Osteoblast (primary cell): ENCODE measurements around the gene FAM76A. TPM values are rescaled to one million over a fixed set of nuclear protein-coding genes. Genes with fewer than 3 reads are reported as not detected.
A peak's percentile ranks its signal among the peaks of the same experiment; 100 is the strongest.
"Not testable (repeated sequence)": the region's sequence is repeated elsewhere in the genome, so short reads cannot be mapped to it uniquely, and the experiment has no call there.

Experiments used
- DNase-seq: peaks from one replicate; pipeline ENCODE4 v3.0.0; 2011; ENCODE audit warnings: low spot score, mixed read lengths; ENCODE audit not compliant: insufficient read length; ENCODE audit errors: missing footprints
- H2AFZ ChIP-seq: 2 replicates; pipeline ENCODE4 v1.6.0; 2011; ENCODE audit warnings: mild to moderate bottlenecking, low read length
- H3K27ac ChIP-seq: 2 replicates; pipeline ENCODE4 v1.5.1; 2011; ENCODE audit warnings: mild to moderate bottlenecking, low read depth, low read length, moderate library complexity
- H3K27me3 ChIP-seq: 2 replicates; pipeline ENCODE4 v1.6.0; 2012; ENCODE audit warnings: mild to moderate bottlenecking, control low read depth, inconsistent platforms, low read length, moderate library complexity; ENCODE audit not compliant: insufficient read depth
- H3K36me3 ChIP-seq: 2 replicates; pipeline ENCODE4 v1.5.1; 2011; ENCODE audit warnings: mild to moderate bottlenecking, low read length, control low read depth, moderate library complexity; ENCODE audit not compliant: insufficient read depth
- H3K4me1 ChIP-seq: 2 replicates; pipeline ENCODE4 v1.5.1; 2011; ENCODE audit warnings: mild to moderate bottlenecking, low read length, control low read depth, moderate library complexity; ENCODE audit not compliant: insufficient read depth
- H3K4me2 ChIP-seq: 2 replicates; pipeline ENCODE4 v1.6.0; 2011; ENCODE audit warnings: mild to moderate bottlenecking, low read length; ENCODE audit not compliant: insufficient read depth
- H3K4me3 ChIP-seq: fragments of 200-600 bp; sonication (generic); 3 replicates; pipeline ENCODE4 v1.5.1; 2012; ENCODE audit warnings: mild to moderate bottlenecking, low read length, inconsistent platforms; ENCODE audit not compliant: insufficient read depth
- H3K79me2 ChIP-seq: 2 replicates; pipeline ENCODE4 v1.6.0; 2012; ENCODE audit warnings: mild to moderate bottlenecking, low read length, control low read depth, inconsistent platforms; ENCODE audit not compliant: insufficient read depth
- H3K9me3 ChIP-seq: 2 replicates; pipeline ENCODE4 v1.5.1; 2011; ENCODE audit warnings: low read depth, low read length, control low read depth
- H4K20me1 ChIP-seq: 2 replicates; pipeline ENCODE4 v1.6.0; 2012; ENCODE audit warnings: mild to moderate bottlenecking, low read length, control low read depth; ENCODE audit not compliant: insufficient read depth
- CTCF ChIP-seq: IDR thresholded peaks from 2 replicates; pipeline ENCODE4 v1.5.1; 2011; ENCODE audit warnings: mild to moderate bottlenecking, low read depth, low read length, moderate library complexity; ENCODE audit errors: extremely low read depth
- total RNA-seq: library from RNA; depleted of rRNA; stranded (reverse); fragments of >200 nt; gene quantifications from 2 replicates; pipeline ENCODE4 v1.2.3, GENCODE V29; 2012

Gene FAM76A
- 22.8 and 30.6 TPM in 2 replicates for total RNA-seq

GRCh38 chr1:27725374-27726172 lies at the start of gene FAM76A:
FAM76A (plus strand) TSS chr1:27725961; CDS start chr1:27726081, 120 bp downstream.
- peak within 1 kb of the TSS; percentile 88 for H3K4me2 ChIP-seq
- H3K4me1 ChIP-seq: peaks cover 18% of the 10 kb centered on the region
- H3K27me3 ChIP-seq: no peaks in the 10 kb centered on the region
- H3K79me2 ChIP-seq: peaks cover 18% of the 10 kb centered on the region
- H3K36me3 ChIP-seq: peaks cover 5% of the 10 kb centered on the region
- DNase-seq: peak; percentile 99
- H4K20me1 ChIP-seq: no peaks in the 10 kb centered on the region
- H3K4me3 ChIP-seq: peak within 1 kb of the TSS; percentile 91
- TF ChIP-seq CTCF: peak; percentile 46
- H2AFZ ChIP-seq: peak within 1 kb of the TSS; percentile 87
- no peaks in the 10 kb centered on the region for H3K9me3 ChIP-seq
- H3K27ac ChIP-seq: peak within 1 kb of the TSS; percentile 85

- Histone ChIP-seq H3K27ac (no peak overlapping the region), H2AFZ (no peak overlapping the region), H3K79me2 (no peaks in the 10 kb centered on the region), H3K4me3 (no peak overlapping the region), H3K4me1 (peaks cover 14% of the 10 kb centered on the region), H3K9me3 (peaks cover 2% of the 10 kb centered on the region), H3K27me3 (no peaks in the 10 kb centered on the region), H3K4me2 (no peak overlapping the region), H3K36me3 (no peaks in the 10 kb centered on the region), H4K20me1 (no peaks in the 10 kb centered on the region)
- no peak for TF ChIP-seq CTCF
- no peak for DNase-seq
These were observed 49.4 kb upstream of the FAM76A start for GRCh38 chr1:27676410-27676809.

GRCh38 chr1:27678747-27679146 lies 47.0 kb upstream of the FAM76A start:
- Histone ChIP-seq H3K27ac (no peak overlapping the region), H3K4me1 (no peaks in the 10 kb centered on the region), H3K4me2 (no peak overlapping the region), H3K27me3 (peaks cover 3% of the 10 kb centered on the region), H2AFZ (no peak overlapping the region), H4K20me1 (no peaks in the 10 kb centered on the region), H3K4me3 (no peak overlapping the region), H3K36me3 (no peaks in the 10 kb centered on the region), H3K79me2 (no peaks in the 10 kb centered on the region), H3K9me3 (peaks cover 2% of the 10 kb centered on the region)
- no peak for DNase-seq
- TF ChIP-seq CTCF: no peak

- H4K20me1 ChIP-seq, H2AFZ ChIP-seq, H3K4me1 ChIP-seq, H3K4me2 ChIP-seq, H3K27me3 ChIP-seq, H3K9me3 ChIP-seq, DNase-seq, H3K36me3 ChIP-seq, H3K4me3 ChIP-seq, H3K27ac ChIP-seq, H3K79me2 ChIP-seq: not testable (repeated sequence)
These were observed 45.5 kb upstream of the FAM76A start for GRCh38 chr1:27680225-27680791.

- not testable (repeated sequence) for DNase-seq, H3K4me1 ChIP-seq, H4K20me1 ChIP-seq, H3K9me3 ChIP-seq, H3K4me2 ChIP-seq, H3K36me3 ChIP-seq, H3K4me3 ChIP-seq, H3K27me3 ChIP-seq, H3K79me2 ChIP-seq, H3K27ac ChIP-seq, H2AFZ ChIP-seq
These were observed 44.2 kb upstream of the FAM76A start for GRCh38 chr1:27681580-27681979.
